OCI-LY7 (cell line): ENCODE measurements around the gene PDZRN3. TPM values are rescaled to one million over a fixed set of nuclear protein-coding genes. Genes with fewer than 3 reads are reported as not detected.

Experiments used
- BruUV-seq: library from RNA; stranded (reverse); fragments of 400-500 nt; replicated peaks from 2 replicates; lab custom pipeline; 2021; lab: Mats Ljungman, UMichigan
- CTCF ChIA-PET: fragments of 300-600 bp; sonication (Branson Sonifier 250); formaldehyde crosslinking; loops from one replicate; lab custom pipeline; 2022; ENCODE audit warnings: antibody characterized with exemption; ENCODE audit not compliant: unreplicated experiment; lab: Charles Lee
- POLR2A ChIA-PET: fragments of 300-600 bp; sonication (Branson Sonifier 250); formaldehyde crosslinking; loops from one replicate; lab custom pipeline; 2022; ENCODE audit warnings: antibody characterized with exemption; lab: Charles Lee
- DNase-seq: peaks from one replicate; pipeline ENCODE4 v3.0.0-alpha.2; 2015; ENCODE audit warnings: low spot score
- H2AFZ ChIP-seq: fragments of 200-600 bp; sonication (generic), shearing (Covaris generic); 2 replicates; pipeline ENCODE4 v1.6.1; 2014; ENCODE audit warnings: mild to moderate bottlenecking, antibody characterized with exemption, low read length, moderate library complexity
- H3K27ac ChIP-seq: fragments of 200-600 bp; sonication (generic); 2 replicates; pipeline ENCODE4 v1.5.1; 2014; ENCODE audit warnings: mixed run types, low read depth, mild to moderate bottlenecking, moderate library complexity, low read length, inconsistent platforms; ENCODE audit not compliant: poor library complexity, severe bottlenecking
- H3K36me3 ChIP-seq: fragments of 200-600 bp; sonication (generic); 2 replicates; pipeline ENCODE4 v1.6.1; 2014; ENCODE audit warnings: mild to moderate bottlenecking, antibody characterized with exemption, low read length, moderate library complexity, mixed read lengths; ENCODE audit not compliant: insufficient read depth
- H3K4me1 ChIP-seq: fragments of 200-600 bp; sonication (generic); 2 replicates; pipeline ENCODE4 v1.5.1; 2014; ENCODE audit warnings: mild to moderate bottlenecking, low read length; ENCODE audit not compliant: insufficient read depth, poor library complexity, severe bottlenecking
- H3K4me2 ChIP-seq: fragments of 200-600 bp; sonication (generic); 2 replicates; pipeline ENCODE4 v1.6.1; 2014; ENCODE audit warnings: mild to moderate bottlenecking, low read length
- H3K4me3 ChIP-seq: fragments of 200-600 bp; sonication (generic); 2 replicates; pipeline ENCODE4 v1.5.1; 2014; ENCODE audit warnings: mild to moderate bottlenecking, low read depth, low read length; ENCODE audit not compliant: poor library complexity, severe bottlenecking
- H3K79me2 ChIP-seq: fragments of 200-600 bp; sonication (generic); 2 replicates; pipeline ENCODE4 v1.6.1; 2016; ENCODE audit warnings: low read depth, mild to moderate bottlenecking, low read length, moderate library complexity, mixed read lengths; ENCODE audit not compliant: insufficient read depth
- H3K9me2 ChIP-seq: fragments of 200-600 bp; sonication (generic); 2 replicates; pipeline ENCODE4 v1.6.1; 2016; ENCODE audit warnings: mild to moderate bottlenecking, low read length, mixed read lengths; ENCODE audit not compliant: insufficient read depth
- H3K9me3 ChIP-seq: fragments of 200-600 bp; sonication (generic); 2 replicates; pipeline ENCODE4 v1.6.1; 2014; ENCODE audit warnings: mild to moderate bottlenecking, mixed run types, low read length, mixed read lengths
- H4K20me1 ChIP-seq: fragments of 200-600 bp; sonication (generic); 2 replicates; pipeline ENCODE4 v1.6.1; 2014; ENCODE audit warnings: mild to moderate bottlenecking, antibody characterized with exemption, low read length, moderate library complexity, mixed read lengths; ENCODE audit not compliant: insufficient read depth
- EZH2phosphoT487 ChIP-seq: fragments of 200-600 bp; sonication (generic); IDR thresholded peaks from 2 replicates; pipeline ENCODE4 v1.6.1; 2018; ENCODE audit warnings: low read depth, borderline replicate concordance, mild to moderate bottlenecking, mixed run types, antibody characterized with exemption, low read length, moderate library complexity, mixed read lengths
- intact Hi-C: fragments of 100-400 bp; cut with micrococcal nuclease; formaldehyde crosslinking; loops from one replicate; pipeline ENCODE4 v1.10.0; 2022; ENCODE audit not compliant: unreplicated experiment
- total RNA-seq, 2 experiments: library from RNA; depleted of rRNA in 1 of 2; stranded (reverse); fragments of >200 nt in 1 of 2; shearing (Covaris generic) in 1 of 2; gene quantifications; 2 replicates each; pipeline ENCODE4 v1.2.3, GENCODE V29; 2014 to 2022
- TF ChIP-seq, protein P1 (sequence below): fragments of 200-600 bp; sonication (generic); conservative IDR thresholded peaks from 2 replicates; pipeline ENCODE4 v1.5.1; 2014; ENCODE audit warnings: mild to moderate bottlenecking, antibody characterized with exemption, low read length, moderate library complexity, mixed read lengths

The PDZRN3 gene
- total RNA-seq, 2 experiments from 2014 or later, result 0.95 TPM; not detected in 1

GRCh38 chr3:73550032-73550431 lies 74.7 kb downstream of the PDZRN3 start:
- Histone ChIP-seq H3K79me2 (no peaks in the 10 kb centered on the region), H3K27ac (no peak overlapping the region), H3K4me1 (no peaks in the 10 kb centered on the region), H3K9me2 (no peaks in the 10 kb centered on the region), H2AFZ (no peak overlapping the region), H3K4me2 (no peak overlapping the region), H3K36me3 (no peaks in the 10 kb centered on the region), H4K20me1 (no peaks in the 10 kb centered on the region), H3K9me3 (no peaks in the 10 kb centered on the region), H3K4me3 (no peak overlapping the region)
- TF ChIP-seq EZH2phosphoT487, result no peak
- TF ChIP-seq, protein P1, sequence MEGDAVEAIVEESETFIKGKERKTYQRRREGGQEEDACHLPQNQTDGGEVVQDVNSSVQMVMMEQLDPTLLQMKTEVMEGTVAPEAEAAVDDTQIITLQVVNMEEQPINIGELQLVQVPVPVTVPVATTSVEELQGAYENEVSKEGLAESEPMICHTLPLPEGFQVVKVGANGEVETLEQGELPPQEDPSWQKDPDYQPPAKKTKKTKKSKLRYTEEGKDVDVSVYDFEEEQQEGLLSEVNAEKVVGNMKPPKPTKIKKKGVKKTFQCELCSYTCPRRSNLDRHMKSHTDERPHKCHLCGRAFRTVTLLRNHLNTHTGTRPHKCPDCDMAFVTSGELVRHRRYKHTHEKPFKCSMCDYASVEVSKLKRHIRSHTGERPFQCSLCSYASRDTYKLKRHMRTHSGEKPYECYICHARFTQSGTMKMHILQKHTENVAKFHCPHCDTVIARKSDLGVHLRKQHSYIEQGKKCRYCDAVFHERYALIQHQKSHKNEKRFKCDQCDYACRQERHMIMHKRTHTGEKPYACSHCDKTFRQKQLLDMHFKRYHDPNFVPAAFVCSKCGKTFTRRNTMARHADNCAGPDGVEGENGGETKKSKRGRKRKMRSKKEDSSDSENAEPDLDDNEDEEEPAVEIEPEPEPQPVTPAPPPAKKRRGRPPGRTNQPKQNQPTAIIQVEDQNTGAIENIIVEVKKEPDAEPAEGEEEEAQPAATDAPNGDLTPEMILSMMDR, result no peak
- ChIA-PET POLR2A (no interaction called here), CTCF (interaction anchor here (0.5 kb wide), 1 partner anchor 123 kb away, joined by 3 read pairs; no protein-coding TSS in a partner anchor)
- DNase-seq, result no peak
- intact Hi-C loops, result no loop called here
- BruUV-seq, result no TSS peak

DNA sequence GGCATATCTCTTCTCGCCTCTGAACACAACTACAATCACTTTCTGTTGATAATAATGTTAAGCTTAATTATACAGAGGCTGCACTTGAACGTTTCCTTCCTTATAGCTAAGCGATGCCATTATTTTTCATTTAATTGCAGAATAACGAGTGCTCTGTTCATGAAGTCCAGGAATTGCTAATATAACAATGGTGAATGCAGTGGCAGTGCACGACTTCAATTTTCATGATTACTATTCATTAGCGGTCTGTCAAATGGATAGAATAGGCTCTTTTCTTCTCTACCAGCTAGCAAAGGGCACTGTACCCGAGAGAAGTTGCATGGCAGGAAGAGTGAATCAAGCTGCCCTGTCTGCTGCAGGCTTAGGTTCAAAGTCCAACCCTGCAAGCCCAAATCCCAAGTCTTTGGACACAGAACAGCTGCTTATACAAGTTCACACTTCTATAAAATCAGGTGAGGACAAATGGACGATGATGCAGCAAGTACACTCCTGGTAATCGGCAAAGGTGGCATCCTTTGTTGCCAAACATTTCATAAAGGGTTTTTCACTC lies 75.6 kb downstream of the PDZRN3 start:
- Histone ChIP-seq H3K9me3 (no peaks in the 10 kb centered on the region), H3K9me2 (no peaks in the 10 kb centered on the region), H4K20me1 (no peaks in the 10 kb centered on the region), H3K27ac (no peak overlapping the region), H3K4me2 (no peak overlapping the region), H3K36me3 (no peaks in the 10 kb centered on the region), H3K4me1 (no peaks in the 10 kb centered on the region), H3K79me2 (no peaks in the 10 kb centered on the region), H2AFZ (no peak overlapping the region), H3K4me3 (no peak overlapping the region)
- intact Hi-C loops, result no loop called here
- no peak for DNase-seq
- CTCF ChIA-PET, result no interaction called here
- BruUV-seq, result no TSS peak
- TF ChIP-seq EZH2phosphoT487, result no peak
- TF ChIP-seq, protein P1, result no peak
- POLR2A ChIA-PET, result interaction anchor here (1.0 kb wide), 1 partner anchor 8 kb away, joined by 4 read pairs; no protein-coding TSS in a partner anchor

- Histone ChIP-seq H4K20me1 (no peaks in the 10 kb centered on the region), H3K4me3 (no peak overlapping the region), H3K27ac (no peak overlapping the region), H3K9me2 (no peaks in the 10 kb centered on the region), H3K9me3 (no peaks in the 10 kb centered on the region), H3K36me3 (no peaks in the 10 kb centered on the region), H3K79me2 (no peaks in the 10 kb centered on the region), H2AFZ (no peak overlapping the region), H3K4me2 (no peak overlapping the region), H3K4me1 (no peaks in the 10 kb centered on the region)
- no TSS peak for BruUV-seq
- TF ChIP-seq, protein P1, result no peak
- TF ChIP-seq EZH2phosphoT487, result no peak
- no peak for DNase-seq
- CTCF ChIA-PET, result no interaction called here
- intact Hi-C loops, result no loop called here
- POLR2A ChIA-PET, result interaction anchor here (1.0 kb wide), 1 partner anchor 8 kb away, joined by 4 read pairs; no protein-coding TSS in a partner anchor
These were observed 76.3 kb downstream of the PDZRN3 start for GRCh38 chr3:73548436-73548835.
